HPDE6-E6E7 (cell line): ENCODE data around the gene CDK4.

Experiments used
- DNase-seq: peaks from one replicate; pipeline ENCODE4 v3.0.0; 2011; ENCODE audit warnings: missing footprints; ENCODE audit errors: extremely low spot score

The CDK4 gene

GRCh38 chr12:57739387-57739786 is 12.7 kb downstream of the CDK4 start:
- DNase-seq = no peak

DNA sequence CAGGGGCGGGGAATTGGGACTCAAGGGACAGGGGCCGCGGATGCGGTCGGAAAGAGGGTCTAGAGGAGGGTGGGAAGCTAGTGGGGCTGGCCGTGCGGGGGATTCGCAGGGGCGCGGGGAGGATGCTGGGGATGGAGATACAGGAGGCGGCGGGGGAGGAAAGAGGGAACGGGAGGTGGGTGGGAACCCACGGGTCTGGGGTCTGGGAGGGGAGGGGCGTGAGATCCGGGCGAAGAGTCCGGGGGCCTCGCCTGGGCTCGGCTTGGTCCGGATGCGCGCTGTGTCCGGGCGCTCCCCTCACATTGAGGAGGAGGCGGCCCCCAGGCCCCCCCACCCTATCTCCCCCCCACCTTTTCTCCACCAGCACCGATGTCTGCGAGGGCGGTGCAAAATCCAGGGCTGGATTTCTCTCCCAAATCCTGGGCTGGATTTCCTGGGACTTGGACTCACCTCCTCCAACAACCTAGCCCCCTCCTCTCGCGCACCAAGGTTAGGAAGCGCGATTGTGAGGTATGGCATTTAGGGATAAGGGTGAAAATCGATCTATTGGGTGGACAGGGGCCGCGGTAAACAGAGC is 13.4 kb downstream of the CDK4 start, which contains the start of gene AGAP2:
AGAP2 (minus strand) TSS at position 82 of the 577 bp plus-strand sequence. CDS start 496 bp downstream, outside the sequence.
- DNase-seq = no peak

DNA sequence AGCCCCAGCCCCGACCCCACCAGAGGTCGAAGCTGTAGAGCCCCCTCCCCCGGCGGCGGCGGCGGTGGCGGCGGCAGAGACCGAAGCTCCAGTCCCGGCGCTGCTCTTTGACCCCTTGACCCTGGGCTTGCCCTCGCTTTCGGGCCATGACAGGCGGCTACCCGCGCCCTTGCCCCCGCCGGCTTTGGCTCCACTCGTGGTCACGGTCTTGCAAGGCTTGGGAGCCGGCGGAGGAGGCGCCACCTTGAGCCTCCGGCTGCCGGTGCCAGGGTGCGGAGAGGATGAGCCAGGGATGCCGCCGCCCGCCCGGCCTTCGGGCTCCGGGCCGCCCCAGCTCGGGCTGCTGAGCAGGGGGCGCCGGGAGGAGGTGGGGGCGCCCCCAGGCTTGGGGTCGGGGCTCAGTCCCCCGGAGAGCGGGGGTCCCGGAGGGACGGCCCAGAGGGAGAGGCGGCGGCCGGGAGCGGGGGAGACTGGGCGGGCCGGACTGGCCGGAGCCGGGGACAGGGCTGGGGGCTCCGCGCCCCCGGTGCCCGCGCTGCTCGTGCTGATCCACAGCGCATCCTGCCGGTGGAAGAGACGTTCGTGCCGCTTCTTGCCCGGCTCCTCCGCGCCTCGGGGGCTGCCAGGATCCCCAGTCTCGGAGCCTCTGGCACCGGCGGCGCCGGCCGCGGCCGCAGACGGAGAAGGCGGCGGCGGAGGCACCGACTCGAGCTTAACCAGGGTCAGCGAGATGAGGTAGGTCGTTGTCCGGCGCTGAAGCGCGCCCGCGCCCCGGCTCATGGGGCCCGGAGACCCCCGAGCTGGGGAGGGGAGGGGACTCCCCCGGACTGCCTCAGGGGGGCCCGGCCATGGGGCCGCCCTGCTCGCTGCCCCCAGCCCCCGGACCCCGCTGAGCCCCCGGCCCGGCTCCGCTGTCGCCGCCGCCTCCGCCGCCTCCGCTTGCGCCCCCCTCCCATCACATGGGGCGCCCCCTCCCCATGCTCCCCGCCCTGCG is 14.3 kb downstream of the CDK4 start:
- DNase-seq = no peak

- no peak for DNase-seq
These were observed 15.2 kb downstream of the CDK4 start for GRCh38 chr12:57736741-57737466.

GRCh38 chr12:57735952-57736740 is 16.0 kb downstream of the CDK4 start:
- DNase-seq = no peak

GRCh38 chr12:57735198-57735855 is 16.8 kb downstream of the CDK4 start:
- no peak for DNase-seq

GRCh38 chr12:57734591-57734990 is 17.5 kb downstream of the CDK4 start:
- no peak for DNase-seq

DNA sequence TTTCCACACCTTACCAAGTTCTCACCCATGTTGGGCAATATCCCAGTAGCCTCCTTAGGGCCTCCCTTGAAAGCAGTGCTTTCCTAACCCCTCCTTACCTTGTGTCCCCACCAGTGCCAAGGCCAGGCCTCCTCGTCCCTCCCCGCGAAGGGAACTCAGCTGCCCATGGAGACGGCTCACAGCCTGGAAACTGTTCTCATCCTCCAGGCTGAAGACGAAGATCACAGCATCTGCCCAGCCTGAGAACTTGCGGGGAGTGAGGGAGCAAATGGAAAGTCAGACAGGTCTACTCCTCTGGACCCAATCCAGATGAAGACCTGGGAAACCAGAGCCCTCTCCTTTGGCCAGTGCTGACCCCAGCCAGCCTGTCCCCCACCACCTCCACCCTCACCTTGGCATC is 18.2 kb downstream of the CDK4 start:
- no peak for DNase-seq

DNA sequence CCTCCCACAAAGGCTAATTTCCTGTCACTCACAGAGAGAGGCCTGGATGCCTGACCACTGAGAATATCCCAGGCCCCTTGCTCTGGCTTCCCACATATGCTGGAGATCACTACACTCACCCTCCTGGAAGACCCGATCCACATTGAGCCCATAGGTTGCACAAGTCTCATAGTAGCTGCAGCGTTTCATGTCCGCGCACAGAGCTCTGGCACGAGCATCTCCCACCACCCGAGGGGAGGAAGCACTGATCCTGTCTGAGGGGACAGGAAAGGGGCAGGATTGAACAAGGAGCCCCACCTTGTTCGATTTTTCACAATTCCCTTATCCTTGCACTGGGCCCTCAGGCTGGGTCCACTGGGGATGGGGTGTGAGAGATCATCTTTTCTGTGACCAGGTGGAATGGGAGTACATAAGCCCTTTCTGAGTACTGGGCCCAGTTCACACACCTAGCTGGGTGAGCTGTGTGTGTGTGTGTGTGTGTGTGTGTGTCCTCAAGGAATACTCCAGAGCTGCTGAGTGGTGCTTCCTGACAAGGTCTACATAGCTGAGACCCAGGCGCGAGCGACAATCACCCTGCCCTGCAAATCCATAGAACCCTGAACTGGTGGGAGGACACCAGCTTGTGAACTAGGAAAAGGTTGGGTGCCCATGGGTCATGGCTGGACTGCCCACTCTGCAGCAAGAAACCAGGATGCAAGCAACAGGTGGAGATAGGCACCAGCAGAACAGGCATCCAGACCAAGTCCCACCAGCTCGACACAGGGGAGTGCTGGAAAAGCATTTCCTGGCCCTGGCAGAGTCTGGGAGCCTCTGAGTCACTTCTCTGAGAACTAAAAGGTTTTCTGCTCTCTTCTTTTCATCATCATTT is 19.1 kb downstream of the CDK4 start:
- no peak for DNase-seq

- no peak for DNase-seq
These were observed 19.8 kb downstream of the CDK4 start for GRCh38 chr12:57732270-57732669.

DNA sequence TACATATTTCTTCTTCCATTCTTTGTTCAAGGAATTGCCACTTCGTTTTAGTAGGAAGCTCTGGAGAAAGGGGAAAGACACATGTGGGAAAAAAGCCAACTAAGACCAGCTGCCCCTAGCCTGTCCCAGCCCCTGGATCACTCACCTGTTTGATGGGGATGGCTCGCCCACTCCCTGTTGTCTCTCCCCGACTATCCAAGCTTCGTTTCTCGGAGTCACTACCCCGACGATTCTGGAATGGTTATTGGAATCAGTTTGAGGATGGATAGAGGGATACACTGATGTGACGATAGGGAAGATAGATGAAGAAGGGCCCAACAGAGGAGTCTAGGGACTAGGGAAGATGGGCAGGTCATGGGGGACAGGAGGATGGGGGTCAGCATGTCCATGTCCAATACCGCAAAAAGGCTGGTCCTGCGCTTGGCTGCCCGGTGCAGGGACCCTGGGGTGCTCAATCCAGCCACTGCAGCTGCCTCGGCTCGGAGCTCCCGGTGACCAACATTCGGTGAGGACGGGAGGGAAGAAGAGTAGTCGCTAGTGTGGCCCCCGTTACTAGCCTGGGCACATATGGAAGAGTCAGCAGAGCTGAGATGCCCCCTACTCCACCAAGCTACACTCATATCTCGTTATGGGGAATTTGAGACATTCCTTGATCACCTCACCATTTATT is 20.6 kb downstream of the CDK4 start:
- no peak for DNase-seq

DNA sequence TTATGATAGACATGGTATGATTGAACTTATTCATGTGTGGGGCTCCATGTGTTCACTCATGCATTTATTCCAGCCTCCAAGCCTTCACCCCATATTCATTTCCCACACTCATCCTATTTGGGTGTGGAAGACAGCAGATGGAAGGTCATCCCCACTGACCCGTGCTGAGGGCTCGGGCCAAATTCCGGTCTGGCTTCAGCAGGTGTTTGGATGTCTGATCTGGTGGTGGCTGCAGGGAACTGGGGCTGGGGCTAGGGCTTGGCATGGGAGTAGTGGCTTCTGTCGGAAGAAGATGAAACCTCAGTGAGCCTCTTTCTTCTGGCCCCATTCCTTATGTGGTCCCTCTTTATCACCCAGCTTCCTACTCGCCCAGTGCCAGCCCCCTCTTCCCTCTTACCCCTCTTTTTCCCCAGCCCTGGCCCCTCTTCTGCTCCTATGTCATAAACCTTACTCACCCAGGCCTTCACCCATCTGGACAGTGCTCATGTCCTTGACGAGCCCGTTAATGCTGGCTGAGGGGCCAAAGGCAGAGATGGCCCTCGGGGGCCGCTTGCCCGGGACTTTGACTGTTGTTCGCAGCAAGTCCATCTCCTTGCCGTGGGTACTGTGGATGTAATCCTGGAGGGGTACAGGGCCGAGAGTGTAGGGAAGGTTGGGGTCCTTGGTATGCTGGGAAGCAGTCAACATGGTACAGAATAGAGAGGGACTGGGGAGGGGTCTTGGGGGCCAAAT is 21.6 kb downstream of the CDK4 start:
- no peak for DNase-seq

DNA sequence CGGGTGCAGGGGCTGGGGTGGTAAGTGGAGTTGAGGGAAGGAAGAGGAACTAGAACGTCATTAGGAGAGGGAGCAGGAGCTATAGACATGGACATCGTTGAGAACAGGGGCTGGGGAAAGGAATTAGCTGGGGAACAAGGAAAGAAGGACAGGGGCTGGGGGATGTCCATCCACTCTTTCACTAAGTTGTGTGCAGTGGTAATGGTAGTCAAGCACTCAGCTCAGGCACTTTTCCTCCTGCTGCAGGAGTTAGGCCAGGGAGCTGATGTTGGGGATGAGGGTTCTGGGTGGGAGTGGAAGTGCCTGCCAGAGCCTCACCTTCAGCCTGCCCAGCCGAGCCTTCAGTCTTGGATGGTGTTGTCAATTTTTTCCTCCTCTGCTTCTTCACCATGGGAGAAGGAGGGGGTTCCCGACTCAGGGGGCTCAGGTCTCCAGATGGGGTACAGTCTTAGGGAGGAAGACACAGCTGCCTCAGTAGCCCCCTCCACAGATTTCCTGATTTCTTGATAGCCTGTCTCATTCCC is 22.7 kb downstream of the CDK4 start:
- DNase-seq = no peak

DNA sequence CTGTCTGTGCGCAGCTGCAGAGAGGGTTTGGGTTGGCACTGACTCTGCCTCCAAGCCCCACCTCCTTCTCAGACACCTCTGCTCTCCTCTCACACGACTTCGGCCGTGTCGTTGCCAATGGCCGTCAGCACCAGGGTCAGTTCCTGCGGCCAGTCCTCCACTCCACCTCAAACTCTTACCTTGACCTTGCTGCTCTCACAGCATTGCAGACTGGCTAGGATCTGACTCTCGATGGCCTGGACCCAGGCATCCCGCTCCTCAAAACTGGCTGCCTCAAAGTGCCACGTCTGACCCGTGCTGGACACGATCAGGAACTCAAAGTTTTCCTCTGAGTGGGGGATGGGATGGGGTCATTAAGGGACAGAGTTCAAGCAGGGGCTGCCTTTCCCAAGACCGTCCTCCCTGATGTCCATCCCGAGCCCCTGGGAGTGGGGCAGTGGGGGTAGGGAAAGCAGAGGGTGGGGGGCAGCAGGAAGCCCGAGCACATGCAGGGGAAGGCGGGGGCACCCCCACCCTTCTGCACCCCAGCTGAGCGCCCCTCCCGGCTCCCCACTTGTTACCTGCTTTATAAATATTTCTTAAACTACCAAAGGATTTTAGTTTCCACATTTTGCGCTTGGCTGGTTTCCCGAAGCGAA is 24.2 kb downstream of the CDK4 start:
- DNase-seq = no peak

- DNase-seq = no peak
These were observed 25.0 kb downstream of the CDK4 start for GRCh38 chr12:57726884-57727757.

DNA sequence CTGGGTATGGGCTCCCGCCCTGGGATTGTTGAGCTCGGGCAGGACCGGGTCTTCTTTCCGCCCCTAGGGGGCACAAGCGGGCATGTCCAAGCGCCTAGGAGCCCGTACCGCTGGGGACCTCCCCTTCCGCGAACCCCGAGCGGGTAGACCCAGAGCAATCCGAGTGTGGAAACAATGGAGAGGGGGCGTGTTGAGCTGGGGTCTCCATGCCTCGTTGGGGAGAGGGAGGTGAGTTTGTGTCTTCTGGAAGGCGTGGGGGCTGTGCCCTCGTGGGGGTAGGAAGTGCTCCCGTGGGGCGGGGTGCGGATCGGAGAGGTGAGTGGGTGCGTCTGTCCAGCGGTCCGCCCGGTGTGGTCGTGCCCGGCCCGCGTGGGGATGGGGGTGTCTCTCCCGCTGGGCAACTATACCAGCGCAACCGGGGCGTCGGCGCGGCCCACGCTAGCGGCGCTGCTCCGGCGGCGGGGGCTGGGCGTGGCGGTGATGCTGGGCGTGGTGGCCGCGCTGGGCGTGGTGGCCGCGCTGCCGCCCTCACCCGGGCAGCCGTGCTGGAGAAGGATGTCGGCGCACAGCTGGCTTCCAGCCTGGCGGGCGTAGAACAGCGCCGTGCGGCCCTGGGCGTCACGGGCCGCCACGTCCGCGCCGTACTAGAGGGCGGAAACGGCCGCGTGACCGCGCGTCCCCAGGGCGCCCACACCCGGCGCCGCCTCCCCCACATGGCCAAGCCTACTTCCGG is 25.8 kb downstream of the CDK4 start:
- DNase-seq = peak; percentile 89

DNA sequence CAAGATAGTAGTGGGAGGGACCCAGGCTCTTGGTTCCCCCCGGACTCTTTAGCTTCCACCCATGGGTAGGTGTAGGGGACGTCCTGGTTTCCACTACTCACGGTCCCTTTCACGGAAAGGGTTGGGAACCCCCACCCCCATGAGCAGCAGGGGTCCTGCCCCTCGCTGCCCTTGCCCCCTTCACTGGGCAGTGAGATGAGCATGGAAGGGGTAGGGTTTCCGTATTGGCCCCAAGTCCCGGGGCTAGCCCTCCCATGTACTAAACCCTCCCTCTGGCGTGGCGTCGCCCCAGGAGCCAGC is 26.3 kb downstream of the CDK4 start:
- DNase-seq = no peak
